H9 (cell line): ENCODE data around the gene IL5RA. TPM values are rescaled to one million over a fixed set of nuclear protein-coding genes. Genes with fewer than 3 reads are reported as not detected.

Experiments
- DNase-seq: peaks from one replicate; pipeline ENCODE4 v3.0.0-alpha.2; 2017
- H2AFZ ChIP-seq: one replicate; pipeline ENCODE4 v1.6.1; 2013; ENCODE audit warnings: mild to moderate bottlenecking, low read length, control low read depth, moderate library complexity
- H2AK5ac ChIP-seq: 2 replicates; pipeline ENCODE4 v1.6.1; 2013; ENCODE audit warnings: low read length, control low read depth, mixed read lengths; ENCODE audit not compliant: insufficient read length
- H2BK120ac ChIP-seq: one replicate; pipeline ENCODE4 v1.6.1; 2013; ENCODE audit warnings: low read depth, mild to moderate bottlenecking, low read length, control low read depth, inconsistent platforms; ENCODE audit not compliant: poor library complexity, severe bottlenecking
- H2BK12ac ChIP-seq: 2 replicates; pipeline ENCODE4 v1.6.1; 2013; ENCODE audit warnings: low read length, control low read depth, mixed read lengths, low read depth; ENCODE audit not compliant: insufficient read length
- H2BK15ac ChIP-seq: 2 replicates; pipeline ENCODE4 v1.6.1; 2013; ENCODE audit warnings: low read depth, low read length, control low read depth
- H2BK20ac ChIP-seq: one replicate; pipeline ENCODE4 v1.6.1; 2013; ENCODE audit warnings: low read depth, mild to moderate bottlenecking, low read length, control low read depth, inconsistent platforms; ENCODE audit not compliant: poor library complexity, severe bottlenecking
- H2BK5ac ChIP-seq: 2 replicates; pipeline ENCODE4 v1.6.1; 2013; ENCODE audit warnings: low read length, control low read depth, mixed read lengths; ENCODE audit not compliant: insufficient read length
- H3K14ac ChIP-seq: 2 replicates; pipeline ENCODE4 v1.6.1; 2013; ENCODE audit warnings: low read length, control low read depth; ENCODE audit not compliant: insufficient read depth
- H3K18ac ChIP-seq: 2 replicates; pipeline ENCODE4 v1.6.1; 2013; ENCODE audit warnings: low read depth, mild to moderate bottlenecking, mixed read lengths, low read length, control low read depth; ENCODE audit not compliant: insufficient read length
- H3K23ac ChIP-seq: 2 replicates; pipeline ENCODE4 v1.6.1; 2013; ENCODE audit warnings: low read length, control low read depth, mixed read lengths, low read depth; ENCODE audit not compliant: insufficient read length
- H3K23me2 ChIP-seq: 2 replicates; pipeline ENCODE4 v1.6.1; 2013; ENCODE audit warnings: low read depth, mild to moderate bottlenecking, mixed read lengths, low read length, control low read depth; ENCODE audit not compliant: insufficient read length, poor library complexity, severe bottlenecking
- H3K27ac ChIP-seq: 2 replicates; pipeline ENCODE4 v1.5.1; 2013; ENCODE audit warnings: low read length, control low read depth, mixed read lengths, low read depth; ENCODE audit not compliant: insufficient read length
- H3K27me3 ChIP-seq: 2 replicates; pipeline ENCODE4 v1.6.1; 2013; ENCODE audit warnings: low read length, control low read depth, inconsistent platforms; ENCODE audit not compliant: insufficient read depth
- H3K4ac ChIP-seq: 2 replicates; pipeline ENCODE4 v1.6.1; 2013; ENCODE audit warnings: low read depth, mild to moderate bottlenecking, control low read depth, inconsistent platforms, low read length, moderate library complexity
- H3K4me1 ChIP-seq: 2 replicates; pipeline ENCODE4 v1.6.1; 2013; ENCODE audit warnings: low read length, control low read depth, inconsistent platforms; ENCODE audit not compliant: insufficient read depth
- H3K4me2 ChIP-seq: 2 replicates; pipeline ENCODE4 v1.6.1; 2013; ENCODE audit warnings: low read length, control low read depth, mixed read lengths; ENCODE audit not compliant: insufficient read length, insufficient read depth
- H3K56ac ChIP-seq: 2 replicates; pipeline ENCODE4 v1.6.1; 2013; ENCODE audit warnings: low read depth, mild to moderate bottlenecking, mixed read lengths, low read length, control low read depth; ENCODE audit not compliant: insufficient read length
- H3K79me1 ChIP-seq: 2 replicates; pipeline ENCODE4 v1.6.1; 2013; ENCODE audit warnings: low read depth, mild to moderate bottlenecking, moderate library complexity, low read length, control low read depth, inconsistent platforms; ENCODE audit not compliant: insufficient read depth, poor library complexity, severe bottlenecking
- H3K79me2 ChIP-seq: 2 replicates; pipeline ENCODE4 v1.6.1; 2013; ENCODE audit warnings: low read length, control low read depth, inconsistent platforms; ENCODE audit not compliant: insufficient read depth
- H3K9ac ChIP-seq: 2 replicates; pipeline ENCODE4 v1.6.1; 2013; ENCODE audit warnings: low read length, control low read depth, mixed read lengths; ENCODE audit not compliant: insufficient read length; ENCODE audit errors: extremely low read depth
- H3K9me3 ChIP-seq: one replicate; pipeline ENCODE4 v1.6.1; 2013; ENCODE audit warnings: low read depth, low read length, inconsistent platforms; ENCODE audit not compliant: control insufficient read depth
- H3T11ph ChIP-seq: one replicate; pipeline ENCODE4 v1.6.1; 2013; ENCODE audit warnings: mild to moderate bottlenecking, low read length, control low read depth, inconsistent platforms
- H4K20me1 ChIP-seq: one replicate; pipeline ENCODE4 v1.6.1; 2013; ENCODE audit not compliant: control insufficient read depth, insufficient read length, insufficient read depth
- H4K5ac ChIP-seq: 2 replicates; pipeline ENCODE4 v1.6.1; 2013; ENCODE audit warnings: low read depth, mild to moderate bottlenecking, mixed read lengths, low read length, control low read depth; ENCODE audit not compliant: insufficient read length
- H4K8ac ChIP-seq: replicated peaks from 2 replicates; pipeline ENCODE4 v1.6.1; 2013; ENCODE audit warnings: low read length, control low read depth, mixed read lengths, low read depth; ENCODE audit not compliant: insufficient read length
- H4K91ac ChIP-seq: 2 replicates; pipeline ENCODE4 v1.6.1; 2013; ENCODE audit warnings: low read depth, mild to moderate bottlenecking, moderate library complexity, mixed read lengths, low read length, control low read depth; ENCODE audit not compliant: insufficient read length
- H3K27ac Mint-ChIP-seq, 3 experiments: 2 replicates in 2 of 3; 3 replicates in 1 of 3; pipeline ENCODE4 v1.8.0; 2020 to 2021; ENCODE audit warnings: mixed read lengths in 3 of 3, mild to moderate bottlenecking in 1 of 3, moderate library complexity in 1 of 3
- H3K27me3 Mint-ChIP-seq: 2 replicates; pipeline ENCODE4 v1.8.0; 2021; ENCODE audit warnings: low read depth, mild to moderate bottlenecking, moderate library complexity, mixed read lengths
- H3K36me3 Mint-ChIP-seq, 3 experiments: 2 replicates in 2 of 3; 3 replicates in 1 of 3; pipeline ENCODE4 v1.8.0; 2020 to 2021; ENCODE audit warnings: low read depth in 3 of 3, mixed read lengths in 3 of 3; ENCODE audit not compliant: insufficient read depth in 1 of 3
- H3K4me1 Mint-ChIP-seq, 2 experiments: 2 replicates each; pipeline ENCODE4 v1.8.0; 2020; ENCODE audit warnings: mixed read lengths in 2 of 2
- H3K4me3 Mint-ChIP-seq, 2 experiments: 2 replicates in 1 of 2; 3 replicates in 1 of 2; pipeline ENCODE4 v1.8.0; 2020 to 2021; ENCODE audit warnings: mild to moderate bottlenecking in 2 of 2, mixed read lengths in 2 of 2, moderate library complexity in 1 of 2
- H3K9me3 Mint-ChIP-seq, 2 experiments: 2 replicates in 1 of 2; 3 replicates in 1 of 2; pipeline ENCODE4 v1.8.0; 2020; ENCODE audit warnings: mild to moderate bottlenecking in 2 of 2, mixed read lengths in 2 of 2, moderate library complexity in 1 of 2
- CTCF ChIP-seq: fragments of 200-600 bp; sonication (generic); conservative IDR thresholded peaks from 3 replicates; pipeline ENCODE4 v1.8.0; 2021; ENCODE audit warnings: antibody characterized with exemption, mild to moderate bottlenecking
- WGBS: extraction: QIAGEN DNeasy Blood & Tissue Kit; methylation state at CpG from one replicate; pipeline ENCODE4 v1.1.7; 2013; ENCODE audit warnings: missing lambda C conversion rate, low lambda C conversion rate, mixed read lengths; ENCODE audit not compliant: insufficient read length; ENCODE audit errors: extremely low coverage; 5-methylcytosine and 5-hydroxymethylcytosine counted together
- total RNA-seq: library from RNA; stranded (reverse); gene quantifications from 2 replicates; pipeline ENCODE4 v1.2.1, GENCODE V29; 2021

IL5RA gene
- total RNA-seq, 1 experiment from 2014 or later, result not detected

GRCh38 chr3:3125977-3126376 is 15.8 kb upstream of the IL5RA start:
- H3K27me3 Mint-ChIP-seq, result no peaks in the 10 kb centered on the region; the same call in 1 of the 2 replicates
- no peaks in the 10 kb centered on the region for H4K20me1 ChIP-seq
- WGBS, result no CpG with 5 or more reads among the region's 24 CpGs
- H3T11ph ChIP-seq, result no peak overlapping the region
- H3K79me2 ChIP-seq, result peaks cover 8% of the 10 kb centered on the region; the same call in 1 of the 2 replicates
- no peak overlapping the region for H3K23ac ChIP-seq
- H3K9me3 ChIP-seq, result no peaks in the 10 kb centered on the region
- H4K91ac ChIP-seq, result no peak overlapping the region
- no peak overlapping the region for H4K8ac ChIP-seq
- H2BK5ac ChIP-seq, result no peak overlapping the region
- no peaks in the 10 kb centered on the region for H3K9me3 Mint-ChIP-seq
- H3K36me3 Mint-ChIP-seq, result peaks cover 14 to 30% (median 23%) of the 10 kb centered on the region in 3 experiments
- no peak overlapping the region for H2BK12ac ChIP-seq
- no peak for DNase-seq
- no peak overlapping the region for H2AFZ ChIP-seq
- H3K27ac Mint-ChIP-seq, result peak overlapping the region; percentile 81 to 95 (median 94); a peak in 6 of 7 replicates
- H3K18ac ChIP-seq, result no peak overlapping the region
- no peak overlapping the region for H4K5ac ChIP-seq
- H3K23me2 ChIP-seq, result peaks cover 13% of the 10 kb centered on the region
- H3K4me3 Mint-ChIP-seq, result peak overlapping the region; percentile 88 to 96
- H2BK15ac ChIP-seq, result no peak overlapping the region
- no peak overlapping the region for H3K27ac ChIP-seq
- TF ChIP-seq CTCF, result no peak
- H2BK20ac ChIP-seq, result no peak overlapping the region
- no peak overlapping the region for H3K4ac ChIP-seq
- peak overlapping the region; percentile 79 for H3K4me2 ChIP-seq
- no peaks in the 10 kb centered on the region for H3K4me1 ChIP-seq
- H3K4me1 Mint-ChIP-seq, result peaks cover 15 to 21% of the 10 kb centered on the region in 2 experiments
- no peak overlapping the region for H3K56ac ChIP-seq
- H3K9ac ChIP-seq, result peak overlapping the region; percentile 79
- H2BK120ac ChIP-seq, result no peak overlapping the region
- no peak overlapping the region for H2AK5ac ChIP-seq
- no peaks in the 10 kb centered on the region for H3K79me1 ChIP-seq
- no peaks in the 10 kb centered on the region for H3K27me3 ChIP-seq
- H3K14ac ChIP-seq, result peak overlapping the region; percentile 74; the same call in 1 of the 2 replicates
